ENCODE measurements around the gene CMYA5.
"Not testable (repeated sequence)": the region's sequence is repeated elsewhere in the genome, so short reads cannot be mapped to it uniquely, and the experiment has no call there.

- TF ChIP-seq POLR2A (IDR thresholded peaks at IDR 0.05; ENCODE audit: low read length); GATA1 (IDR thresholded peaks at IDR 0.05; ENCODE audit: low read depth, low read length): not testable (repeated sequence)
Observed at GRCh38 chr5:79682102-79682501, 7.5 kb upstream of the CMYA5 start.

Data from erythroblast (primary cell).